NCI-H69 (cell line): ENCODE measurements around the gene YBX1.
"Not testable (repeated sequence)": the region's sequence is repeated elsewhere in the genome, so short reads cannot be mapped to it uniquely, and the experiment has no call there.

Source experiments
- DNase-seq: peaks from one replicate; lab custom pipeline; 2025; lab: John Stamatoyannopoulos, UW

The YBX1 gene

DNA sequence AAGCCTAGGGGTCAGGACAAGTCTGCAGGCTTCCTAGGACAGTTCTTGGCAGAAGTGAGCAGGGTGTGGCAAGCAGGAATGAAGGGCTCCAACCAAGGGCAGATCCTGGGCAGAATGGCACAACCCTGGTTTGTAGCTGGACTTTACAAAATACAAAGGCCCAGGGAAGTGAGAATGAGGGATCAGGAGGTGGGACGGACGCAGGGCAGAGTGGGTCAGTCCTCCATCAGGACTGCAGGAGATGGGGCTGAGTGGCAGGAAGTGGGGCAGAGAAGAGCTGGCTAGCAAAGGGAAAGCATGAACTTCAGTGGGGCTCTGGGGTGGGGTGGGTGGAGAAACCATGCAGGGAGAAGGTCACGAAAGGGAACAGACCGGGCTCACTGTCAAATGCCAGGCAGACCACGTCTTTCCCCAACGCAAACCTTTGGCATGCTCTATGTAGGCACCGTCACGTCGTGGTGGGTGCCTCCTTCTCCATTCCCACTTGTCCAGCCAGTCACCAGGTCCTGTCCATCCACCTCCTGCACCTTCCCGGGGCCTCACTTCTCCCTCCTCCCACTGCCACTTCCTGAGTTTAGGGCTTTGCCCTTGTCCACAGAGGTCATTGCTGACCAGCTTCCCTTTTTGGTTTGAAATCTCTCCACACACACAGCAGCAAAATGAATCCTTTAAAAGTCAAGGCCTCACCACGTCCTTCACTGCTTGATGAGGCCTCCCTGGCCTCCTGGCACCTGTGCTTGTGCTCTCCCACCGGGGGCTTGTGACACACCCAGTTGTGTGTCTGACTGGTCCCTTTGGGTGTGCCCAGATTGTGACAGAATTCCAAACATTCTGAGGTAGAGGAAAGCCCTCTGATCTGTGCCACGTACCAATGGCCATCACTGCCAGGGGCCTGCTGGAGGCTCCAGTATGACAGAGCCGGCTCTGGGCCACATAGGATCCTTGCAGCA is 66.5 kb downstream of the YBX1 start:
- no peak for DNase-seq

DNA sequence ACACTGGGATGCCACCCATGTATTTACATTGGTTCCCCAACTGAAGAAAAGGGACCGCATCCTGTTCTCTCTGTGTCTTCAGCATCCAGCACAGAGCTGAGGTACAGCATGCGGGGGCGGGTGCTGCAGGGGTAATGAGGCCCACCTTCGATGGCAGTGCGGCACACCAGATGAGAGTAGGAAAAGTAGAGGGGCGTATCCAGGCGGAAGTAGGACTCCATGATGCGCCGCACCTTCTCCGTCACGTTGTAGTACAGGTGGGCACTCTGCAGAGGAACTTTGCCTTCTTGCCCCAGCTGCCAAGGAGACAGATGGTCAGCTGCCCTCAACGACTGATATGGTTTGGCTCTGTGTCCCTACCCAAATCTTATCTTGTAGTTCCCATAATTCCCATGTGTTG is 67.8 kb downstream of the YBX1 start:
- DNase-seq = no peak

DNA sequence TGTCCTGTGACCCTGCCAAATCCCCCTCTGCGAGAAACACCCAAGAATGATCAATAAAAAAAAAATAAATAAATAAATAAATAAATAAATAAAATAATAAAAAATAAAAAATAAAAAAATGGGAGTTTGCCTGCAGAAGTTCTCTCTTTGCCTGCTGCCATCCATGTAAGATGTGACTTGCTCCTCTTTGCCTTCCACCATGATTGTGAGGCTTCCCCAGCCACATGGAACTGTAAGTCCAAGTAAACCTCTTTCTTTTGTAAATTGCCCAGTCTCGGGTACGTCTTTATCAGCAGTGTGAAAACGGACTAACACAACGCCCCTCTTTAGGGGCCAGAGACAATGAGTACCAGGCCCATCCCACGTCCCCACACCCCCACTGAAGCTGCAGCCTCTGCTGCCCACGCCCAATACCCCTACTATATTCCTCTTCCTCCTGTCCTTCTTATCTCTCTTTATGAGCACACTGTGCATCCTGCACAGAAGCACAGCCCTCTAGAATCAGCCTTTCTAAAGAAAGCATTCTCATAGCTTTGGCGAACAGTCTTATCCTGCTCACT is 69.4 kb downstream of the YBX1 start:
- not testable (repeated sequence) for DNase-seq

GRCh38 chr1:42752284-42752683 is 70.1 kb downstream of the YBX1 start:
- DNase-seq = no peak

DNA sequence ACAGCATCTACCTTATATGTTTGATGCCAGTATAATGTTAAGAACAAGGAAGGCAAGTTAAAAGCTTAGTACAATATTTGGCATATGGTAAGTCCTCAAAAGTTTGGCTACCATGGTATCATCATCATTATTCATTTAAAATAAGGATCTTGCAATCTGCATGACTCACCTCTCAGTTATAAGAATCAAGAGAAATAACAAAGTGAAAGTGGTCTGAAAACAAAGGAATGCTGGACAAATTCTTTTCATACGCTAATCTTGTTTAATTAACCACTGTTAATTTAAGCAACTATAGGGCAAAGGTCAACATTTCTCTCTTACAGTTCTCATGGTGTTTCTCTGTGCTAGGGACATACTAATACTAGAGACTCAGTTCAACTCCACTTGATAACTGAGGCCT is 70.9 kb downstream of the YBX1 start:
- no peak for DNase-seq
